EL (cell line): ENCODE measurements around the gene COL5A1.

ENCODE experiments used
- DNase-seq: peaks from one replicate; pipeline ENCODE4 v3.0.0-alpha.2; 2016

COL5A1 gene

DNA sequence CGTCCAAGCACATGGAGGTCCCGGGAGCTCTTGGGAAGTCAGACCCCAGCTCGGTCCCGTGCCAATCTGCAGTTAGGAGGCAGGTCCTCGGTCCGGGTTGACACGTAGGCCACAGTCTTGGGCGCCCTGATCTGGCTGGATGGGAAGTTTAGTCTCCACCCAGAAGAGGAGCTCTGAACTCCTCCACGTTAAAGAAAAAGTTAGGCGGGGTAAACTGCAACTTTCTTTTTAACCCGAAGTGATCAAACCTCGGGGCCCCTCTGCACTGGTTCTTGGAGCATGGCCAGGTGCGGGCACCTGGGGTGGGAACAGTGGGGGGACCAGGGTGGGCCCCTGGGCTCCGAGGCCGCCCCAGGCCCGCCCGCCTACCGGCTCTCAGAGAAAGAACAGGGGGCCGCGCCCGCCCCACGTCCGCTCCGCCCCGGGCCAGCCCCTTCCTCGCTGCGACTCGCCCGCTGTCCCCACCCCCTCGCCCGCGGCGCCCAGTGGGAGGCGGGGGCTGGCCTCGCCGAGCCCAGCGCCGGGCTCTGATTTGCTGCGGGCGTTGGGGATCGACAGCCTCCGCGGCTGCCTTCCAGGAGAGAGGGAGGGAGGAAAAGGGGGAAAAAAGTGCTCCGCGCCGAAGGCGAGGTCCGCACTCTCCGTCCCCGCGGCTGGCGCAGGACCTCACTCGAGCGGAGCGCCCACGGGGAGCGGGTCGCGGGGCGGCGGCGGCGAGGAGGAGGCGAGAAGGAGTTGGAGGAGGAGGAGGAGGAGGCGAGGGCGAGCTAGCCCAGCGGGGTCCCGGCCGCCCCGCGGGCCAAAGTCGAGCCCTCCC is at the start of gene COL5A1:
TSS of gene COL5A1 (plus strand) at position 631 of the 817 bp plus-strand sequence. CDS start 385 bp downstream, outside the sequence.
- DNase-seq = peak; percentile 96

DNA sequence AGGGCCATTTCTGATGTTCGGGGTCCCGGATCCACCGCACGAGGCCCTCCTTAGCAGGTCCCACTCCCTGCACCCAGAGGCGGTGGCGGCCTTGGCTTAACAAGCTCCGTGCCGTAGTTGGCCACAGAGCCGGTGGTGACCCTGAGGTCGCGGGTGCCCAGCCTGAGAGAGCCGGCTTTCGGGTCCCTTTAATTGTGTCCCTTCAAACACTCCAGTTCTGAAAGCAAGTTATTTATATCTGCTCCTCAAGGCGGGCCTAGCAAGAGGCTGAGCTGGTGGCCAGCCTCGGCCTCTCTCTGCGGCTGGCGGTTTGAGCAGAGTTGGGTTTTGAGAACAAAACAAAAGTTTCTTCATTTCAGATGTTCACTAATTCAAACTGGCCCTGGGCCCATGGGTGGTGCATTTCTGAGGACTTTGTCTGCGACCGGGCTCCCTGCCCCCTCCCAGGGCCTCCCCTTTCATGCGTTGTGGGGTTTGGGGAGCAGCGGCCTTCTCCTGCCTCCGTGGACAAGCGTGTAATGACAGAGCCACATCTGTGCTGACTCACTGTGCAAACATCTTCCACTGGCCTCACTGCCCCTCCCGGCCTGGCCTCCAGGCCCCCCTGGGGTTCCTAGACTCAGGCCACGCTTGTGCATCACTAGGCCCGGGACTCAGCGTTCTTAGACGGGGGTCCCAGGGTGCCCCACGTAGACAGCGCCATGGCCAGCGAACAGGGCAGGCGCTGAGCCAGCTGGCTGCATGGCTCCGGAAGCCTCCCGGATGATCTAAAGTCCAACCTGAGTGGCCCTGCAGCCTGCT is 49.4 kb upstream of the COL5A1 start:
- peak; percentile 96 for DNase-seq

DNA sequence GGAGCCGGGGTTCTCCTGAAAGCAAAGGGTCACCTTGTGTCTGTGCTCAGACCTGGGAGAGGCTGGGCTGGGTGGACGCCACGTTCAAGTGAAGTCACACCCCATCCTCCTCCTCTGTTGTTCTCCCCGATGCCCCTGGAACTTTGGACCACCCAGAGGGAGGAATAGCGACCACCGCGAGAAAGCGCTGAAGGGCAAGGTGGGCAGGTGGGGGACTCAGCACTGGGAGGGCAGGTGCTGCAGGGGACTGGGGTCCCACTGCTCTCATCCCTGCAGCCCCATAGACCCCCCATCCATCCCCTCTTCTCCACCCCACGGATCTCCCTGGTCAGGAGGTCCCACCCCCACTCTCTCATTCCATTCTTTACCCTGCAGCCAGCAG is 48.8 kb upstream of the COL5A1 start:
- no peak for DNase-seq

DNA sequence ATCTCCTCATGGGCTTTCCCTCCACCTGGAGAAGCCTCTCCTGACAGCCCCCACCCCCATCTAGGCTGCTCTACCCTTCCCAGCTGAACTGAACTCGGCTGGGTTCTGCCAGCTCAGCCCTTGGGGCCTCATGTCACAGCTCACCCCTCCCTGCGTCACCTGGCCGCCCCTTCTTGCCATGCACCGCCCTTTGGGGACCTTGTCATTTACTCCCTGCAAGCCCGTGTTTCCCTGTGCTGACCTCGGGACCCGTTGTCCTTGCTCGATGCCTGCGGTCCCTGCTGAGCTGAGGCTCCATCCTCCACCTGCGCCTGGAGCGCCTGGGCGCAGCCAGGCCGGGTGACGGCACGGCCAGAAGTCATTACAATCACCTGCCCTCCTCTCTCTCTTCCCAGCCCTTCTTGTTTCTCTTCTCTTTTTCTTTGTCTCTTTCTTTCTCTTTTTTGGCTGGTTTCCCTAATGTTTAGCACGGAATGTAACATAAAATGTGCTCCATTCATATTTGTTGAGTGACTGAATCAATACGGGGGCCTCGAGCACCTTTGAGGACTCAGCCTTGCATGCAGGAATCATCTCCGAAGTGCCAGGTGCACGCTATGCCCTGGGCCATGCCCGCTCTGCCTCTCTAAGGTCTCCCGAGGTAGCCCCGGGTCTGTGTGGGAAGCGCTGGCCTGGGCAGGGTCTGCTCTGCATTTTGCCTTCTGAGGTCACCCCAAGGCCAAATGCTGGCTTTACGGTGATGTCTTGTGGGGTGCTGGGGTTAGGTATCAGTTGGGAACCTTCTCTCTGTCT is 48.1 kb upstream of the COL5A1 start:
- DNase-seq = no peak

DNA sequence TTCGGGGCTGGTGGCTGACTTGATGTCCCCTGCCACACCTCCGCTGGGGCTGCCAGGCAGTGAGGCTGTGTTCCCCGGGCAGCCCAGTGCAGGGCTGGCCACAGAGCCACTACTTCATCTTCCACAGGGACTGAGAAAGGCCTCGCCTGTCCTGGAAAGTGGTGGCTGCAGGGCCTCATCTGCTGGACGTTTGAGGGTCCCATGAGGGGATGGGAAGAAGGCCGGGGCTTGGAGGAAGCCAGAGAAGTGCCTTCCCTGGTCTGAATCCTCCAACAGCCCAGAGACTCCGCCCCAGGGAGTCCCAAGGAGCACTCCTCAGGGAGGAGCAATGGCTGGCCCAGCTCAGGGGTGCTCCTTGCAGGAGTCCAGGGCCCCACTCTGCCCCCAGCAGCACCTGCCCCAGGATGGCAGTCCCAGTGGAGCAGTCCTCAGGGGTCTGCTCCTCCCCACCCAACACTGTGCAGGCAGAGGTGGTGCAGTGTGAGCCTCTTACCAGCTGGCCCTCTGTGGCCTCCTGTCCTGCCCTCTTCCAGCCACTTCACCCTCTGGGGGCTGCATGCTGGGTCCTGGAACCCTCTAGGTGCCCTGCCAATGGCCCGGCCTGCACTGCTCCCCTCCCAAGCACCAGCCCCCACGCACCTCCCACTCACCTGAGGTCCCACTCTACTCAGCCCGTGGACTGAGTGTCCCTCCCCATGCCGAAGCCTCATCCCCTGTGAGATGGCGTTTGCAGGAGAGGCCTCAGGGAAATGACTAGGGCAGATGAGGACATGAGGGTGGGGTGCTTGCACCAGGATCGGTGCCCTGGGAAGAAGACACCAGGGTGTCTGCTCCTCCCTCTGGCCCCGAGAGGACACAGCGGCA is 47.3 kb upstream of the COL5A1 start:
- no peak for DNase-seq

DNA sequence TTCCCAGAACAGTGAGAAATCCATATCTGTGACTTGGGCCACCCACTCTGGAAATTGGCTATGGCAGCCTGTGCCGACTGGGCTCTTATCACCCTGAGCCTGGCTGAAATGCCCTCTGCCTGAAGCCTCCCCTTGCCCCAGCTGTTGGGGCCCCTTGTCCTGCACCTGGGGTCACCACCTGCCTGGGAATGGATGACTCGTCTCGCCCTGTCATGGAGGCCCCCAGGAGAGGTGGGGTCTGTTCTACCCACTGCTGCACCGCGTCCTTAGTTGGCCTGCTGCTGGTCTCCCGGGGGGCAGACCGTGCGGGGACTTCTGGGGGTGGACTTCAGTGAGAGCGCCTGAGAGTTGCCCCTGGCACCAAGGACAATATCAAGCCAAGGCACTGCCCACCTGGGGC is 46.6 kb upstream of the COL5A1 start:
- no peak for DNase-seq

DNA sequence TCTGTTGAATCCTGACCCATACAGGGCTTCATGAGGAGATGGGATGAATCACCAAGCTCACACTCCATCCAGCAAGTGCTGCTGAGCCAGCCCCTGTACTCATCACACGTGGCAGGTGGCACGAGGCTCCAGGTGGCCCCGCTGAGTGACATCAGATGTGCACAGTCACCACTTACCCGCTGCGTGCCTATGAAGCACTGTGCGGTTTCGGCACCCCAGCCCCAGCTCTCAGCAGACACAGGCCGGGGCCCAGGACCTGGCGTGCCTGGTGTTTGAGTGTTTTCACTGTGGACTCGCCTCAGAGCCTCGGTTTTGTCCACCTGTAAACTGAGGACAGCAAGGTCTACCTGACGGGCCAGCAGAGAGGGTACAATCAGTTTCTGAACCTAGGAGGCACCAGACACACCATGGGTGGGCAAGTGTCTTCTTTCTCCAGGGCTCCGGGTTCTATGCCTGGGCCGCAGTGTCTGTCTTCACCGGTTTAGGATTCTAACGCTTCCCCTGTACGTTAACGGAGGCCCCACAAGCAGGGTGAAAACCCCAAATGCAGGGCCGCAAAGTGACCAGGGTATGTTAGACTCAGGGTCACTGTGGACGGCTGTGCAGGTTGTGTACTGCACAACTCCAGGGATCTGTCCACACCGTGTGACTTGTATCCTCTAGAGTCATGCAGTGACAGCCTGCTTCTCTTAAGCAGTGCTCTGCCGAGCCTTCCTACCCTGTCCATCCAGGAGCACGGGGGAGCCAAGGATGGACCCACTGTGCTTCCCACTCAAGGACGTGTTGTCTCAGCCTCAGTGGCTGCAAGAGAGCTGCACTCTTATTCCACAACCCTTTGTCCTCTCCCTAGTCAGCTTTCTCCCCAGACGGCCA is 44.3 kb upstream of the COL5A1 start:
- DNase-seq = no peak

DNA sequence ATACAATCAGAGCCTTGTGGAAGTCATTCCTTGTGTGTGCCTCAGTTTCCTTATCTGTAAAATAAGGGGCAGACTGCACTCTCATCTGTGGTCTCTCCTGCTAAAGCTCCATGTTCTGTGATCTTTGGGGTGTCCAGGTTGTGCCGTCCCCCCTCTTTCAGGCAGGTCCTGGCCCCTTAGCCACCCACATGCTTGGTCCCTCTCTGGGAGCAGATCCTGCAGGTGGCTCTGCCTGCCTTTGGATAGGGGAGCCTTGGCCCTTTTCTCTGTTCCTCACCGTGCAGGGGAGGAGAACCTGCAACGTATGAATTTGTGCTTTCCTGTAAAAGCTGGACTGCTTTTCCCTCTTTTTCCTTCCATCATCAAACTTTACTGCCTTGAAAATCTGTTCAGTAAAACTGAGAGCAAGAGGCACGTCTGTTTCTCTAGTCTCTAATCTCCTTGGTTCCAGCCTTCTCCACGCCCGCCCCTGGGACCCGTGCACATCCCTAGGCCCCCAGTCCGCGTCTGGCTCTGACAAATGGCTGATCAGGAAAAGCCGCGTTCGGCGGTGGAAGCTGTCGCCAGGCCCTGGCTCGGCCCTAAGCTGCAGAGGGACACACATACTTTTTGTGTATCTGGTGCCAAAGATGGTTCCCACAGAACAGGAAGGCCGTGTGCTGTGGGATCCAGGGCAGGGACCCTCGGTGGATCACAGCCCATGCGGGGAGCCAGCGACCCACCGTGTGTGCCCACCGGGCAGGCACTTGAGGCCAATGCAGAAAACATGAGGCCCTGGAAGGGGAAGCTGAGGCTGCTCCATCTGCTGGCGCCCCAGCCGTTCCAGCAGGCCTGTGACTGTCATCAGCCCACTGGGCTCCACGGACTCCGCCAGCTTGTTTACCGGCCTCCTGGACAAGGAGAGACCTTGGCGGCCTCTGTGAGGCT is 43.4 kb upstream of the COL5A1 start:
- no peak for DNase-seq

DNA sequence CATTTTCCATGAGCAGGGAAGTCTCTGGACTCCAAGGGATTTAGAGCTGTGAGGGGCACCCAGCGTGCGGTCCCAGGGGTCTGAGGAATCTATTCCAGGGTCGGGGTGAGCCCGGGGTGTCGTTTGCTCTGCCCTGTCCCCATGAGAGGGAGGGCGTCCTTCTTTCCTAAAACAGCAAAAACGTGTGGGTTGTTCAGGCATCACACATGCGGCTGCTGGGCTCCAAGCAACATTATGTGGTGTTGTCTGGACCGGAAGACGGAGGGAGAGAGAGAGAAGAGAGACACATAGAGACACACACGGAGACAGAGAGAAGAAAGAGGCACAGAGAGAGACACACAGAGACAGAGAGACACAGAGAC is 42.7 kb upstream of the COL5A1 start:
- no peak for DNase-seq

DNA sequence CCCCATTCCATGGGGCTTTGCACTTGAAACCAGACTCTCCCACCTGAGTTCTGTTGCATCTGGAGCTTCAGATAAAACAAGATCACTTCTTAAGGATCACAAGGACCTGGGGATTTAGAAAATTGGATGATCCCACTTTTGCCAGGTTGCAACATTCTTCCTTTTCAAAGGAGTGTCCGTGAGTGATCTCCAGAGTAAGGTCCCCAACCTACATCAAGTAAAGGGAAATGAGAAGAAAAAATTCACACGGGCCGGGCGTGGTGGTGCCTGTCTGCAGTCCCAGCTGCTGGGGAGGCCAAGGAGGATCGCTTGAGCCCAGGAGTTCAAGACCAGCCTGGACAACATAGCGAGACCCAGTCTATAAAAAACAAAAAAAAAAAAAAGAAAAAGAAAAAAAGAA is 41.2 kb upstream of the COL5A1 start:
- DNase-seq = no peak

DNA sequence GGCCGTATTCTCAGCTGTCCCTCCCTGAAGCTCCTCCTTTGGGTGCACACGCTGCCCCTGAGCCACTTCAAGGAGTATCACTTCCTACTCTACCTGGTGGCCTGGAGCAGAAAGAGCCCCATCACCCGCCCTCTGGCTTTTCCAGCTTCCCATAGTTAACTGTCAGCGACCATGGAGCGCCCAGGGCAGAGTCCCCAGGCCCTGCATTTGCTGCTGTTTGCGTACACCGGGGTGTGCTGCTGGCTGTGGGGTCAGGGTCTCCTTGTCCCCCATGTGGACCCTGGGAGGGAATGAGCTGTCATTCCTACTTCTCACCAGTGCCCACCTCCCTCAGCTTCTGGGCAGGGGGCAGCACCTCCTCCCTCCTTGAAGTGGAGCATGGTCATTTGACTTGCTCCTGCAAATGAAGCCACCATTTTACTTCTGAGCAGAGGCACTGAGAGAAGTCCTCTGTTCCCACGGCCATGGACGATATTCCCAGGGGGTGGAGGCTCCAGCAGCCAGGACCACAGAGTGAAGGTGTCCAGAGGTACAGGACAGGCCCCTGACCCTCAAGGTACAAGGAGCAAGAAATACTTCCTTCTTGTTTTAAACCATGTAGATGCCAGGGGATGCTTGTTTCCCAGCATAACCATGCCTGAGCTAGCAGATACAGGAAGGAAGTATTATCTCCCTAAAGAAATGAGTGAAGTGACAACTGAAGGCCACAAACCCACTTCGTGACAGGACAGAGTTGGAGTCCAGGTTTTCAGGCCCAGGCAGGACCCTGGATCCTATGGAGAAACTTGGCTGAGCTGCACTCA is 40.6 kb upstream of the COL5A1 start:
- no peak for DNase-seq

DNA sequence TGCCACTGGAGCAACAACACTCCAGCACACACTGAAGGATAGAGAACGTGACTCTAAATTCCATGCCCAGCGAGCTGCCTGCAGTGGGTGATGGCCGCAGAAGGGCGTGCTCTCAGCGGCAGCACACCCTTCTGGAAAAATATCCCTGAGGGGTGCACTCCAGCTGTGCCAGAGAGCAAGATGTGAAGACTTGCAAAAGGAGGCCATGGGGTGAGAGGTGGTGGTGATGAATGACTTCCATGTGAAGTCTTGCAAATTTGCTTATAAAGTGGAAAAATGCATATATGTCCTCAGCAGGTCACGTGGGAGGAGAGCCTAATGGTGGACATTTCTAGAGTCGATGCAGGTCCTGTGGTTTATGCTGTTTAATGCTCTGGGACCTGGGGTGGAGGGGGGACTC is 39.8 kb upstream of the COL5A1 start:
- DNase-seq = peak; percentile 52

DNA sequence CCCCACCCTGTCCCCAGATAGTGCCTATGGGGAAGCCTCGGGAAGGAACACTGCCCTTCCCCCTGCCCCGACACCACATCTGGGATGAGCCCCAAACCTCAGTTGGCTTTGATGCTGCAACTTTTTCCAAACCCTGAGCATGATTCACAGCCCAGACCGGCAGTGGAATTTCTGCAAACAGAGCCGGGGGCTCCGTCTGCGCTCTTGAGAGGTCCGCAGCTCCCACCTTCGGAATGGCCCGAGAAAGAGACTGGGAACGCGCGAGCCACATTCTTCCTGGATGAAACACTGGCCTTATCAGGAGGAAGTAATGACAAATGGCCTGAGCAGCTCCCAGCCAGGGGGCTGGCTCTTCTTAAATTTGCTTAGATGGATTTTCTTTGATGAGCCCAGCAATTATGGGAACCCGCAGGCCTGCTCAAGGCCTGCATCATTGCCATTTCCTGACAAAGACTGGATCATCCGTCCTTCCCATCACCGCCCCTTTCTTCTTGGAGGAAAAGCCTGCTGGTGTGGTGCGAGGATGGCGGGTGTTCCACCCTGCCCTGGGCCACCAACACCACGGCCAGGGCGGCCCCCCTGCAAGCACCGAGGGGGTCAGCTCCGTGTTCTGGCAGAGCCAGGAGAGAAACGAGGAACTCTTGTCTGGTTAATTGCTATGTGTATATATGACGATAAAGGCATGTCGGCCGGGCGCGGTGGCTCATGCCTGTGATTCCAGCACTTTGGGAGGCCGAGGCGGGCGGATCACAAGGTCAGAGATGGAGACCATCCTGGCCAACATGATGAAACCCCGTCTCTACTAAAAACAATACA is 38.8 kb upstream of the COL5A1 start:
- DNase-seq = peak; percentile 100

DNA sequence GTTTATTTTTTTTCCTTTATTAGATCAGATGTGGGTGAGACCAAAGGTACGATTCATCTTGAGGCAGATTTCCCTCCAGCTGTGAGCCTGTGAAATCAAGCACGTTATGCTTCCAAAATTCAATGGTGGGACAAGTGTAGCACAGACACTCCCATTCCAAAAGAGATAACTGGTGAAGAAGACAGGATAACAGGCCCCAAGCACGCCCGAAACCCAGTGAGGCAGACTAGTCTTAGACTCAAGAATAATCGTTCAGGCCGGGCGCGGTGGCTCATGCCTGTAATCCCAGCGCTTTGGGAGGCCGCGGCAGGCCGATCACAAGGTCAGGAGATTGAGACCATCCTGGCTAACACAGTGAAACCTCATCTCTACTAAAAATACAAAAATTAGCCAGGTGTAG is 36.8 kb upstream of the COL5A1 start:
- no peak for DNase-seq

DNA sequence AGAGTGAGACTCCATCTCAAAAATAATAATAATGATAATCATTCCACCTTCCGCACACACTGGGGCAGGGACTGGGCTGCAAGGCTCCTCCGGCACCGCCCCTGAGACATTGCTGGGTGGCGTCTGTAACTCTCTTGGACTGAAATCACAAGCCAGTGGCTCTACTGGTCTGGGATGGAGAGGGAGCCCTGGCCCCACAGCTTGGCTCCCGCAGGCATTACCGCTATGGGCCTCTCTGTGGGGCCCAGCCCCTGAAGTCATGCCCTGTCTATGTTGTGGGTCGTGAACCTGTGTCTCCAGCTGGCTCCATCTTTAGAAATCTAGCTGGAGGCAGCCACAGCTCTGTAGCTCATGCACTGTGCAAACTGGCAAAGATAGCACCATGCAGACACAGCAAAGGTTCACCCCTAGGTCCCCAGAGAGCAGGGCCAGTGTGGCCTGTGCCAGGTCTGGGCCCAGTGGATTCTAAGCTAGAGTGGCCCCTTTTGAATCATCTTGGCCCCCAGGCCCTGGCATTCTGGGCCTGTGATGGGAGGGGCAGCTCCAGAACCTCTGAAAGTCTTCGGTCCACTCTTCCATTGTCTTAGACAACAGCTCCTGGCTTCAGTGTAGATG is 36.1 kb upstream of the COL5A1 start:
- no peak for DNase-seq

DNA sequence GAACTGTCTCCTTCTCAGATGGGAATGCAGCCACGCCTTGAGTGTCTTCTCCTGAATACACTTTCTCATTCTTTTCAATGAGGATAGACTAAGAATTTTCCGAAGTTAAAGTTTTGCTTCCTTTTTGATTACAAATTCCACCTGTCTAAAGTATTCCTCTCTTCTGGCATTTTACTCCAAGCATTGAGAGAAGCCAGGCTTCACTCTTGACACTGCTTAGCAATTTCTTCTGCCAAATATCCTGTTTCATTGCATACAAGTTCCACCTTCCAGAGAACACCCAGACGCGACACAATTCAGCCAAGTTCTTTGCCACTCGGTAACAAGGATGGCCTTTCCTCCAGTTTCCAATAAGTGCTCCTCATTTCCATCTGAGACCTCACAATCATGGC is 35.6 kb upstream of the COL5A1 start:
- DNase-seq = no peak

DNA sequence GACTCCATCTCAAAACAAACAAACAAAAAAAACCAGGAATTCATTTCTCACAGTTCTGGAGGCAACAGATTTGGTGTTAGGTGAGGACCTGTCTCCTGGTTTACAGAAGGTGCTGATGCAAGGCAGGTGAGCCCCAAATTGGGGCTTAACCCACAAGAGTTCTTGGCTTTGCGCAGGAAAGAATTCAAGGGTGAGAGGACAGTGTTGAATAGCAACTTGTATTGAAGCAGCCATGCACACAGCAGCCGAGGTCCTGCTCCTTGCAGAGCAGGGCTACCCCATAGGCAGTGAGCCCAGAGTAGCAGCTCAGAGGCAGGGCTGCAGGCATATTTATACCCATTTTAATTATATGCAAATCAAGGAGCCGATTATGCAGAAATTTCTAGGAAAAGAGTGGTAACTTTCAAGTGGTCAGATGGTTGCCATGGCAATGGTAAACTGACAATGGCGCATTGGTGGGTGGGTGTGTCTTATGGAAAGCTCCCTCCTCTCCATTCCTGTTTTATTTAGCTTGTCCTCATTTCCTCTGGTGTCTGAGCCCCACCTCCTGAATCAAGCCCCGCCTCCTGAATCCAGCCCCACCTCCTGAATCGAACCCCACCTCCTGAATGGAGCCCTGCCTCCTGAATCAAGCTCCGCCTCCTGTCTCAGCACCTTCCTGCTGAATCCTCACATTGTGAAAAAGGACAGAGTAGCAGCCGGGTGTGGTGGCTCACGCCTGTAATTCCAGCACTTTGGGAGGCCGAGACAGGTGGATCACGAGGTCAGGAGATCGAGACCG is 34.5 kb upstream of the COL5A1 start:
- no peak for DNase-seq
